Mucosa of rectum (tissue), 2 donors: Measurements from ENCODE around the gene EOLA2.

Experiments
- H3K27ac ChIP-seq, 2 donors: one replicate each; pipeline ENCODE4 v1.7.0; 2013; ENCODE audit warnings: inconsistent platforms in 2 of 2, low read depth in 2 of 2, low read length in 2 of 2
- H3K27me3 ChIP-seq, 2 donors: one replicate each; pipeline ENCODE4 v1.7.0; 2013; ENCODE audit warnings: low read length in 2 of 2; ENCODE audit not compliant: control insufficient read depth in 2 of 2, insufficient read depth in 2 of 2
- H3K36me3 ChIP-seq, 2 donors: one replicate each; pipeline ENCODE4 v1.7.0; 2013; ENCODE audit warnings: low read length in 2 of 2; ENCODE audit not compliant: control insufficient read depth in 2 of 2, insufficient read depth in 2 of 2
- H3K4me1 ChIP-seq, 2 donors: one replicate each; pipeline ENCODE4 v1.7.0; 2013; ENCODE audit warnings: low read length in 2 of 2, mild to moderate bottlenecking in 1 of 2; ENCODE audit not compliant: control insufficient read depth in 2 of 2, insufficient read depth in 2 of 2
- H3K4me3 ChIP-seq, 2 donors: one replicate each; pipeline ENCODE4 v1.7.0; 2013; ENCODE audit warnings: low read length in 2 of 2
- H3K9ac ChIP-seq, 2 donors: one replicate each; pipeline ENCODE4 v1.7.0; 2013; ENCODE audit warnings: low read length in 2 of 2, low read depth in 1 of 2, mild to moderate bottlenecking in 1 of 2
- H3K9me3 ChIP-seq, 2 donors: one replicate each; pipeline ENCODE4 v1.7.0; 2013; ENCODE audit warnings: low read length in 2 of 2; ENCODE audit not compliant: control insufficient read depth in 2 of 2
- donor health status: healthy.
- donor health status: Normal muscosa, but diverticular disease.

EOLA2 gene

DNA sequence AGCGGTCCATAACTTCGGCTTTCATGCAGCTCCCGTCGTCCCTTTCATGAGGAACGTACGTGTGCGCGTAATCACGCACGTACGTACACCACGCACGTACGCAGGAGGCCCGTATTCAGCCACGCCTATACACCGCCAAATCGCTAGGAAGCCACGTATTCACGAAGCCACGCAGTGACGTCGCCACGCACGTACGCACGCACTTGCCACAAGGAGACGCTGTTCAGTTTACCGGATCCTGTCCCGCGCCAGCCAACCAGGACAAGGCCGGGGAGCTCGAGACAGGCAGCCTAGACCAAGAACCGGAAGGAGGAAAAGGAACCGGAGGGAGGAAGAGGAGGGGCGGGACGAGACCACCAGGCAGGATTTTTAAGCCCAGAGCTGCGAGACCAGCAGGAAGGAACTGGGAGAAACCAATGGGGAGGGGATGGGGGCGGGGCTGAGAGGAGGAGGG lies at the start of gene EOLA2:
Gene EOLA2 (minus strand): TSS at position 65 of the 454 bp plus-strand sequence. CDS start 4,617 bp downstream, outside the sequence.
- Histone ChIP-seq H3K9me3 (no peaks in the 10 kb centered on the region), H3K27me3 (no peaks in the 10 kb centered on the region), H3K36me3 (peaks cover 0 to 3% of the 10 kb centered on the region in 2 donors), H3K27ac (peak within 1 kb of the TSS; percentile 93 to 96), H3K4me1 (peaks cover 0 to 8% of the 10 kb centered on the region in 2 donors), H3K9ac (peak within 1 kb of the TSS; percentile 84 to 93), H3K4me3 (peak within 1 kb of the TSS; percentile 80)

DNA sequence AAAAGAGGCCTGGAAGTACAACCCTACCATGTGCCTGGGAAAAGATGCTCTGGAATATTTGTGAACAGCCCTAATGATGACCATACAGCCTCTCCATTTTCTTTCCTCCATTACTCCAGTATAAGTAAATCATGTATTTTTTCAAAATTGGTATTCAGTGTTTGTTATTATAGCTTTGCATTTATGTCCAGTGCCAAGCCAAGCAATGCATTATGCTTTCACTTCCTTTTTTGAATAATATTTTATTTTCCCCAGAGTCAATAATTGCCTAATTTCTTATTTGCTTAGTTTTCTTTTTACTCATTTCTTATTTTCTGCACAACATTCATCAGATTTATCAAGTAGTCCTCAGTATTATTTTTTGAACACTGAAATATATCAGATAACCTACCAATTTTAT lies 49.3 kb upstream of the EOLA2 start:
- H3K9ac ChIP-seq, result no peak overlapping the region
- H3K4me3 ChIP-seq, result no peak overlapping the region
- H3K36me3 ChIP-seq, result no peaks in the 10 kb centered on the region
- H3K27ac ChIP-seq, result no peak overlapping the region
- no peaks in the 10 kb centered on the region for H3K27me3 ChIP-seq
- H3K9me3 ChIP-seq, result no peaks in the 10 kb centered on the region
- no peaks in the 10 kb centered on the region for H3K4me1 ChIP-seq

DNA sequence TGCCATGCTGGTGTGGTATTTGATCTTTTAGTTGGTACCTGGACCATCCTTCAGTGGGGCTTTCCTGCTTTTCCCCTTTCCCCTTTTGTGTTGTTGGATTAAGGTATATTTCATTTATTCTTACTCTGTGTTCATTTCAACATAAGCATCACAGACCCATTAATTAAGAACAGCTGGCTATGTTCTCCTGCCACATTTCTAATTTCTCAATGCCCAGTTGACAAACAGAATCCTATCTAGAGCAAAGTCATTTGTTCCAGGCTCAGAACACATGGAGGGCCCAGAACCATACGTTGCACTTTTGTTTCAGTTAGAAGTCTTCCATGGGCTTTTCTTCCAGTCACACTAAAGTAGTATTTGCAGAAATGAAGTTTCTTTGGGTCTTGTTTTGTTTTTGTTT lies 46.1 kb upstream of the EOLA2 start:
- Histone ChIP-seq H3K9ac (no peak overlapping the region), H3K36me3 (no peaks in the 10 kb centered on the region), H3K4me3 (no peak overlapping the region), H3K9me3 (no peaks in the 10 kb centered on the region), H3K27ac (no peak overlapping the region), H3K27me3 (no peaks in the 10 kb centered on the region), H3K4me1 (no peaks in the 10 kb centered on the region)

DNA sequence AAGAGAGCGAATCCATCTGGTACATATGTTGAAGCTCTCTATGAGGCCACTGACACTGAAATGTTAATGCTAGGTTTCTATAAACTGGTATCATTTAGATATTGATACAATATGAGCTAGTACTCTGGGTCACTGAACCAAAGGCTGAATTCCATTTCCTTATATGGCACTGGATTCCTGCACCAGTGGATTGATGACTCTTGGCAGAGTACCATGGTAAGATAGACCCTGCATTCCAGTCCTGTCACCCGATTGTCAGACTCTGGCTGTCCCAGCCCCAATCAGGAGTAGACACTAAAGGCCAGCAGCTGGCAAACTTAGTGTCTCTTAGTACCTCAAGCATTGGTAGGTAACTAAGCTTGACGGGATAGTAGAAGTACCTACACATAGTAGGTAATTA lies 44.0 kb upstream of the EOLA2 start:
- no peaks in the 10 kb centered on the region for H3K9me3 ChIP-seq
- H3K27me3 ChIP-seq, result no peaks in the 10 kb centered on the region
- no peak overlapping the region for H3K9ac ChIP-seq
- H3K4me3 ChIP-seq, result no peak overlapping the region
- no peaks in the 10 kb centered on the region for H3K36me3 ChIP-seq
- no peaks in the 10 kb centered on the region for H3K4me1 ChIP-seq
- no peak overlapping the region for H3K27ac ChIP-seq

DNA sequence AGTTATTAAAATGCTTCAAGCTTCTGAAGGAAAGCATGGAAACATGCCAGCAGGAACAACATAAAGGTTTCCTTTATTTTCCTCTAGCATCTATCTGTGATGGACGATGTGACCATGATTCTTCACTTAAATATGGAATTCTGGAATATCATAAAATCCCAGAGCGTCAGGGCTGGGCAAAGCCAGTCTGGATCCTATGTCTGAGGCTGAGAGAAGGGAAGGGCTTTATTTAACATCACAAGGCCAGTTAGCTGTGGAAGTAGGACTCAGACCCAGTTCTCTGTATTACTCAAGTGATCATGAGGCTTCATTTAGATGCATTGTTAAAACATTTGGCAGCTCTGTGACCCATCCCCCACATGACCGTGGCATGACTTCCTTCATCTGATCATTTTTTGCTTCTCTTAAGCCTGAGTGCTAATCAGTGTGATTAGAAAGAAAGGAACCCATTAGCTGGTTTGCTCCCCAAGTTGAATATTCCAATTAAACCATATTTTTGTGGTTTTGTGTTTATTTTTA lies 40.9 kb upstream of the EOLA2 start:
- H3K36me3 ChIP-seq, result no peaks in the 10 kb centered on the region
- H3K27me3 ChIP-seq, result no peaks in the 10 kb centered on the region
- H3K4me3 ChIP-seq, result no peak overlapping the region
- H3K9ac ChIP-seq, result no peak overlapping the region
- H3K9me3 ChIP-seq, result no peaks in the 10 kb centered on the region
- no peak overlapping the region for H3K27ac ChIP-seq
- no peaks in the 10 kb centered on the region for H3K4me1 ChIP-seq

DNA sequence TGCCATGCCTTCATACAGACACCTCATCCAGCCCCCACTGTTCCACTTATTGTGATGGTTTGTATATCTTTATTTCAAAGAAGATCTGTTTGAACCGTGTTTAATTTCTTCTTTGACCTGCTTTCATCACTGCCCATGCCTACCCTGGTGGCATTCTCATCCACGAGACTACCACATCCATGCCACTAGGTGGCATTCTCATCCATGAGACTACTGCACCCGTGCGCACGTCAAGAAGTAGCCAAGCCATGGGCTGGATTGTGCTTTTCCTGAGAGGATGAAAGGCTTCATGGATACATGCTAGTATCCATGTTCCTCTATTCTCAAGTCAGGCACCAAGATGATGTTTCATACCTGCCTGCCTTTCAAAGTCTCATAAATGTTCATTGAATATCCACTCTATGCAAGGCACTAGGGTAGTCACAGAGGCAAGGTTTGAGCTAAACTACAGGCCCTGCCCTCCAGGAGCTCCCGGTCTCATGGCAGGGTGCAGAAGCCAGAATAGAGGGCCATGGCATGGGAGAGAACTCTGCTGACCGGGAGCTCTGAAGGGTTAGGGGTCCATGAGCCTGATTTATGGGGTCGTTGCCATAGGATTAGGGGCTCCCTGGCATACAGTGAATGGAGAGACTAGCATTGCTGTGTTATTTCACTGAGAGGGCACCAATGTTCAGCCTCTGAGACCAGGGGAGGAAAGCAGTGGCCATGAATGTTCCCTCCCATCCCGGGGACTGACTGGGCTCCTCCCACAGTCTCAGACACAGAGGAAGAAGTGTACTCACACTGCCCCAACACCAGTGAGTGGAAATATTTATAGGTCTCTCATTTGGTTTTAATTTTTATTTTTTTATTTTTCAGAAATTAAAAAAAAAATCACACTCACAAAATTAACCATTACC lies 24.8 kb upstream of the EOLA2 start:
- no peaks in the 10 kb centered on the region for H3K9me3 ChIP-seq
- no peak overlapping the region for H3K9ac ChIP-seq
- H3K27ac ChIP-seq, result no peak overlapping the region
- no peaks in the 10 kb centered on the region for H3K4me1 ChIP-seq
- H3K36me3 ChIP-seq, result peaks cover 2 to 4% of the 10 kb centered on the region in 2 donors
- no peaks in the 10 kb centered on the region for H3K27me3 ChIP-seq
- no peak overlapping the region for H3K4me3 ChIP-seq

DNA sequence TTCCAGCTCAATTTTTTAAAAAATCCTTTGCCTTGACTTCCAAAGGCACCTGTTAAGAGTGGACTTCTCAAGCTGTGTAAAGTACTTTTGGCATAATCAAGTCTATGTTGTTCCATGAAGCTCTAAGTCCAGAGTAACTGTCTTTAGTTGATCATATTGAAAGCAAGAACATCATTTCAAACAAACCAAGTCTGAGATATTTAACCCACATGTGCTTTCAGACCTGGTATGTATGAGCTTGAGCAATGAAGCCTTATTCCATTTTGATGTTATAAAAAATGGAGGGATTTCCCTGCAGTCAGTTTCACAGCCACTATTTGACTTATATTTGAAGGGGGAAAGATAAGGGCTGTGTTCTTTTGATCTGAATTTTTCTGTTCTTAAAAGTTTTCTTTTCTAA lies 23.7 kb upstream of the EOLA2 start:
- no peak overlapping the region for H3K9ac ChIP-seq

DNA sequence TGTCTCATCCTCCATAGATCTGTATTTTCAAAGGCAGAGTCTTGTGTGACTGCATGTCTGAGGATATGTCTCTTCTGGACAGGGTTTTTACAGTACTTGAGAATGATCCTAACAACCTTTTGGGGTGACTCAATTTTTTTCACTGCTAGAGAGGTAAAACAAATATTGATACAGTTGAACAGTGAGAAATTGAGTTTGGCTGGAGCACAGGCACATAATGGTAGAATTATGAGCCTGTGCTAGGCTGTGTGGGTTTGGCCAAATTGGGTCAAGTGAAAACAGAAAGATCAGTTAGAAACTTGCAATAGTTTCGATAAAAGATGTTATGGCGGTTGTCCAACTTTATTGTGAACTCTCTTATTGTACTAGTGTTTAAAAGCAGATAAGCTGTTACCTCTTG lies 23.3 kb upstream of the EOLA2 start:
- H3K4me1 ChIP-seq, result no peaks in the 10 kb centered on the region
- H3K4me3 ChIP-seq, result no peak overlapping the region
- no peak overlapping the region for H3K9ac ChIP-seq
- no peaks in the 10 kb centered on the region for H3K9me3 ChIP-seq
- H3K27me3 ChIP-seq, result no peaks in the 10 kb centered on the region
- no peak overlapping the region for H3K27ac ChIP-seq
- peaks cover 2 to 4% of the 10 kb centered on the region in 2 donors for H3K36me3 ChIP-seq

More for the DNA sequence above, 23.7 kb upstream of the EOLA2 start:
- no peaks in the 10 kb centered on the region for H3K9me3 ChIP-seq
- H3K27ac ChIP-seq, result no peak overlapping the region
- peaks cover 2 to 4% of the 10 kb centered on the region in 2 donors for H3K36me3 ChIP-seq
- no peak overlapping the region for H3K4me3 ChIP-seq
- no peaks in the 10 kb centered on the region for H3K4me1 ChIP-seq
- H3K27me3 ChIP-seq, result no peaks in the 10 kb centered on the region

DNA sequence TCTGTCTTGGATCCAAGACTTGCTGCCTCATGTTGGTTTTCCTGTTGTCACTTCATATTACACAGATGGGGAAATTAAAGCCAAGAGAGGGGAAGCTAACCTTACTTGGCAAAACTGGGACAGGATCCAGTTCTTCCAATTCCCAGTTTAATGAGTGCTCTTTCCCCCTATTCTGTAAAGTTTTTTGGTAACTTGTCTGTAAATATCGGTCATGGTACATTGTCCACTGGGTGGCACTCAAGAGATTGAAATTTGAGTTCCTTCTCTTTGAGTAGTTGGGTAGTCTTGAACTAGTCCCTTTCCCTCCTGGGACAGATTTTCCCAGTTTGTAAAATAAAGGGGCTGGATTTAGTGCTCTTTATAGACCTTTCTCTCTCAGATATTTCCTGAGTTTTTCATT lies 12.4 kb upstream of the EOLA2 start:
- H3K36me3 ChIP-seq, result peaks cover 0 to 7% of the 10 kb centered on the region in 2 donors
- no peak overlapping the region for H3K4me3 ChIP-seq
- peak overlapping the region in 1 of 2 donors; percentile 13 for H3K27ac ChIP-seq
- no peaks in the 10 kb centered on the region for H3K4me1 ChIP-seq
- H3K27me3 ChIP-seq, result no peaks in the 10 kb centered on the region
- H3K9me3 ChIP-seq, result no peaks in the 10 kb centered on the region
- H3K9ac ChIP-seq, result no peak overlapping the region

DNA sequence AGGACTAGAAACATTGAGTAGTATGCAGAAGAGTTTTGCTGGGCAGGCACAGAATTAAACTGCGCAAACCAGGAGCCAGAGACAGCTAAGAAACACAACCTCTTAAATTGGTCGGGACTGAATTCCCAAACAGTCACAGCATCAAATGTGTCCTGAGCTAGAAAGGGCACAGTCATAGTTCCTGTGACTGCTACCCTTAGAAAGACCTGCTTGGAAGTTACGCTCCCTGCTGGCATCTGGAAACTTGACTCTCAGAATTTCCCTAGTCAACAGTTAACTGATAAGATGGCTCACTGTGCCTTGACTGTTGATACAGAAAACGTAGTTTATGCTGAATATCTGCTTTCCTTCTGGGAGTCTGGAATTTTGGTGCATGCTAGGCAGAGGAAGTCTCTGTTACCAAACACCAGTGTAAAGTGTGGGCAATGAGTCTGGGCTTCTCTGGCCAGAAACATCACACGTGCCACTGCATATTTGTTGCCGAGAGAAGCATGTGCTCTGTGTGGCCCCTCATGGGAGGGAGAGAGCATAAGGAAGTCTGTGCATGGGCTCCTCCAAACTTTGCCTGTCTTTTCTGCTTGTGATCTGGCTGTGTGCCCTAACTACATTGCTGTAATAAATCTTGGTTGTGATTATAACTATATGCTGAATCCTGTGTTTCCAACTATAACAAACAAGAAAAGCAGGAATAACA lies 11.6 kb upstream of the EOLA2 start:
- Histone ChIP-seq H3K27me3 (no peaks in the 10 kb centered on the region), H3K27ac (no peak overlapping the region), H3K4me1 (no peaks in the 10 kb centered on the region), H3K9me3 (no peaks in the 10 kb centered on the region), H3K9ac (no peak overlapping the region), H3K4me3 (no peak overlapping the region), H3K36me3 (peaks cover 0 to 7% of the 10 kb centered on the region in 2 donors)
